ENCODE measurements around the gene AXIN2.

GRCh38 chr17:65584604-65585521 is 23.4 kb upstream of the AXIN2 start:
- TF ChIP-seq POLR2AphosphoS5 (IDR thresholded peaks at IDR 0.05; ENCODE audit: borderline replicate concordance, low read depth, low read length): no peak
- no peak for TF ChIP-seq EZH2 (IDR thresholded peaks at IDR 0.05)

All from SK-N-MC (cell line).